ENCODE results near the gene SLMAP.

- TF ChIP-seq POLR2A (IDR thresholded peaks at IDR 0.05) (no peak), CTCF (IDR thresholded peaks at IDR 0.05) (no peak), EP300 (IDR thresholded peaks at IDR 0.05) (no peak)
Observed at GRCh38 chr3:57833763-57834162, 77.7 kb downstream of the SLMAP start.

All from sigmoid colon (tissue), 4 donors.